Stimulated activated CD8-positive, alpha-beta memory T cell treated with anti-CD3 and anti-CD28 coated beads, Interleukin-15, amount 100 ng/mL, for 4 hours (primary cell): ENCODE data around the gene FAM9C.
"Not testable (repeated sequence)": the region's sequence is repeated elsewhere in the genome, so short reads cannot be mapped to it uniquely, and the experiment has no call there.

Experiments used
- DNase-seq, 2 donors: peaks; one replicate each; pipeline ENCODE4 v3.0.0-alpha.2; 2020; ENCODE audit warnings: low read depth in 2 of 2

The FAM9C gene

GRCh38 chrX:13076176-13076961 lies 31.9 kb upstream of the FAM9C start:
- DNase-seq, result no peak

GRCh38 chrX:13074297-13075262 lies 30.2 kb upstream of the FAM9C start:
- no peak for DNase-seq

GRCh38 chrX:13069771-13070416 lies 25.5 kb upstream of the FAM9C start:
- DNase-seq, result no peak

GRCh38 chrX:13068651-13069050 lies 24.2 kb upstream of the FAM9C start:
- DNase-seq, result no peak

- no peak for DNase-seq
Observed at GRCh38 chrX:13067773-13068172, 23.4 kb upstream of the FAM9C start.

GRCh38 chrX:13066391-13066790 lies 22.0 kb upstream of the FAM9C start:
- no peak for DNase-seq

- no peak for DNase-seq
Observed at GRCh38 chrX:13064599-13065143, 20.3 kb upstream of the FAM9C start.

- not testable (repeated sequence) for DNase-seq
Observed at GRCh38 chrX:13063124-13063523, 18.7 kb upstream of the FAM9C start.

- not testable (repeated sequence) for DNase-seq
Observed at GRCh38 chrX:13062331-13062730, 17.9 kb upstream of the FAM9C start.

- DNase-seq, result not testable (repeated sequence)
Observed at GRCh38 chrX:13061215-13061708, 16.8 kb upstream of the FAM9C start.

- no peak for DNase-seq
Observed at GRCh38 chrX:13059637-13060499, 15.4 kb upstream of the FAM9C start.

- DNase-seq, result no peak
Observed at GRCh38 chrX:13055486-13055885, 11.1 kb upstream of the FAM9C start.

- DNase-seq, result no peak
Observed at GRCh38 chrX:13053171-13053570, 8.8 kb upstream of the FAM9C start.

- no peak for DNase-seq
Observed at GRCh38 chrX:13051529-13052172, 7.2 kb upstream of the FAM9C start.

GRCh38 chrX:13051167-13051528 lies 6.7 kb upstream of the FAM9C start:
- no peak for DNase-seq

- DNase-seq, result no peak
Observed at GRCh38 chrX:13050151-13050550, 5.7 kb upstream of the FAM9C start.

GRCh38 chrX:13048280-13048679 lies 3.9 kb upstream of the FAM9C start:
- DNase-seq, result no peak

- DNase-seq, result no peak
Observed at GRCh38 chrX:13047759-13048158, 3.3 kb upstream of the FAM9C start.

GRCh38 chrX:13046141-13046855 lies 1.9 kb upstream of the FAM9C start:
- no peak for DNase-seq

GRCh38 chrX:13043938-13044337 lies 482 bp downstream of the FAM9C start:
- no peak for DNase-seq
